ENCODE measurements around the gene MEIS1.

MEIS1 gene

DNA sequence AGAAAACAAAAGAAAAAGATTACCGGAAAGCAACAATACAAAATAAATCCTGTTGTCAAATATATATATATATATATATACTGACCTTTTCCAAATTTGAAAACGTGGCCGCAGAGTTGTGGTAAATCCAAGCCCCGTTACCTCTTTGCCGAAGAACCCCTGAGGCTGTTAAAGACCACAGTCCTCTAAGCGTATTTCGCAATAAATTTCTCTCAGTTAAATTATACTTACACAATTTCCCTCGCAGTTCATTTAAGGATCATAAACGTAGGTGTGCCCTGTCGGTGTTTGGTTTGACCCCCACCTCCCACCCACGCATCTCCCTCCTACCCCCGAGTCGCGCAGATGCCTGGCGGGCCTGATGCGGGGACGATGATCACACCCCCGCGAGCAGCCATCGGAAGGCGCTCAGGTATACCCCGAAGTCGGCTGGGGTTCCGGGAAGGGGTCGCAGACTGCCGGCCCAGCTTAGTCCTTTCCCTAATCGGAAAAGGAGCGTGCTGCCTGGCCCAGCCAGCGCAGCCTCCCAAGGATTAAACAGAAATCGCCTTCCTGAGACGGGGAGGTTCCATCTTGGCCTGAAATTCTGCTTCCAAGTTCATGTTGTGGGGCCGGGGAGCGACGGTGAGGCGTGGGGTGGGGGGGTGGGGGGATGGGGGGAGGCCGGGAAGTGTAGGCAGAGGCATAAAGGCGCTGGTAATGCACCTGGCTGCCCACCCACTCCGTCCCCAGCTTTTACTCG, 2.9 kb upstream of the MEIS1 start:
- no peak for FAIRE-seq

DNA sequence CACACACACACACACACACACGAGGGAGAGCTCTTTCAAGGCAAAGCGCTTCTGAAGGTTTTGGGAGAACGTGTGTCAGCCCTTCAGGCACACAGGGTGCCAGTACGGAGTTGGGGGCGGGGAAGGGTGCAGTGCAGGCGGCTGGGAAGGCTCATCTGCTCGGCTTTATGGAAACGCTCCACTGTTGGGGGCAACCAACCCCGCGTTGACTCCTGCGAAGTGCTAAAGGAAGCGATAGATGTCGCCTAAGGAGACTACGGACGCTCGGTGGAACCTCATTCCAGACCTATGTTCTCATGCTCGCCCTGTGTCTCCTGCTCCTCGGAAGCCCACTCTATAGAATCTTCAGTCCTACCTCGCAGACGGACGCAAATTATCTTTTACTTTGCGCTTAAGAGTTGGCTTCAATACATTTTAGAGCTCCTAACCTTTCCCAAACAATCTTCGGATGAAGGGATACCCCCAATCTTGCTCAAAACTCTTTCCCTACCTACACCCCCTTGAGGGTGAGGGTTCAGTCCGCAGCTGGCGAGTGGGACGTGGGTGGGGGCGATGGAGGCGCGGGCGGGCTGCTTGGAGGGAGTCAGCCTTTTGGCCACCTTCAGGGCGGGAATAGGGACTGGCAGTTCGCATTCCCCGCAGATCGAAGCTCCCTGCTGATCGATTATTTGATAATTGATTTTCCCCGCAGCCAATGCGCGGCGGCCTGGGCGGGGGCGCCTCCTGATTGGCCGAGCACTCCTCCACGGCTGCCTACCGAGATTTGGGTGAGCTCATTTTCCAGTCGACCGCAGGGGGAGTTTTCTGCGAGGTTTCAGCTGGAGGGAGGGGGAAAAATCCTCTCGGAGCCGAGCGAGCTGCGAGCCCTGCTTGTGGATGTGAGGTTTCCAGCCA, 1.9 kb upstream of the MEIS1 start:
- FAIRE-seq, result peak; percentile 92

DNA sequence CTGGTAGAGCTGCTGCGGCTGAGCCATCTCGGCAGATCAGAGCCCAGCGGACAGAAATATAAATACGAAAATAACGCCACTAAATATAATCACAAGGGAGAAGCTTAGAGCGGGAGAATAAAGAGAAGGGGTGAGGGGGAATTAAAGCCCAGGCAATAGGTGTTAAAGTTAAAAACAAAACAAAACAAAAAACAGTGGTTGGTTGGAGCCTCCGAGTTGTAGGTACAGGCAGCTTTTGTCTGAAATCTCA, 1.3 kb upstream of the MEIS1 start:
- FAIRE-seq, result no peak

DNA sequence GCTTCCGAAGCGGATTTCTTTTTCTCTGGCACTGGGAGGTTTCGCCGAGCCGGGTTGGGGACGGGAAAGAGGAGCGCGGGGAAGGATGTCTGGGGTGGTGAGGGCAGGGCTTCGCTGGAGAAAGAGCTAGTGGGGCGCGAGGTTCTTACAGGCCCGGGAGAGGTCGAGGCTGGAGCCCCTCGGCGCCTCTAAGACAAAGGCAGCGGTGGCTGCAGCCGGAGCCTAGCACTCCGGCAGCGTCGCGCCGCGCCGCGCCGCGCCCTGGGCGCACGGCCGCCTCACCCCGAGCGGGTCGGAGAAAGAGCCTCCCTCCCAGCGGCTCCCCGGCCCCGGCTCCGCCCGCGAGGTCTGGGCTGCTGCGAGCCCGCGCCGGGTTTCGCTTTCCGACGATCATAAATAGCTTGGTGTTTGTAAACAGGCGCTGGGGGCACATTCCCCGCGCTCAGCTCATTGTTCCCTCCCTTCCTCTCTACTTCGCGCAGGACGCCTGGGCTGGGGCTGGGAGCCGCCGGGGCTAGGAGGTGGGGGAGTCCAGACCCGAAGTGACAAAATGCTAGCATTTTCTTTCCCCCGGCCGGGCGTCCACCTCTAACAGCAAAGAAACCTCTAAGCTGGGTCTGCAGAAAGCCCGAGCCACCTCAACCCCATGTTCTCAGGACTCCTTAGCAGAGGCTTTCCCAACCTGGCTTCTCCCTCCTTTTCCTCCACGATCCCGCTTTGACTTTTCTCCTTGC, 813 bp upstream of the MEIS1 start:
- no peak for FAIRE-seq

DNA sequence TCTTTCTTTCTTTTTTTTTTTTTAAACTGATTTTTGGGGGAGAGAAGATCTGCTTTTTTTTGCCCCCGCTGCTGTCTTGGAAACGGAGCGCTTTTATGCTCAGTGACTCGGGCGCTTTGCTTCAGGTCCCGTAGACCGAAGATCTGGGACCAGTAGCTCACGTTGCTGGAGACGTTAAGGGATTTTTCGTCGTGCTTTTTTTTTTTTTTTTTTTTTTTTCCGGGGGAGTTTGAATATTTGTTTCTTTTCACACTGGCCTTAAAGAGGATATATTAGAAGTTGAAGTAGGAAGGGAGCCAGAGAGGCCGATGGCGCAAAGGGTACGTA, 587 bp downstream of the MEIS1 start:
- no peak for FAIRE-seq

DNA sequence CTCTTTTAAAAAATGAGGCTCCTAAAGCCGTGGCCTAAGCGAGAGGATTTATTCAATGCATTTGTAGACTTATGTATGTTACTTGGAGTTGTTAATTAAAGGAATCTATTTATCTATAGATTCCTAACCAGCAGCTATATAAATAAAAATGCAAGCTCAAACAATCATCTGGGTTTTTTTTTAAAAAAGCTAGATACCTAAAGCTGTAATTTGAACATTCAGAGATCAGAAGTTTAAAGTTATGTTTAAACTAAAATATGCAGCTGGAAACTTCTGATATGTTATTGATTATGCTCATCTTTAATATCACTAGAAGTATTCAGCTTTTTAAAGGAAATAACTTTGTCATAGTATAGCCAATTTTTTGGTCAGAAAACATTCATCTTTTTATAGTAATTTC, 1.0 kb downstream of the MEIS1 start:
- FAIRE-seq, result no peak

DNA sequence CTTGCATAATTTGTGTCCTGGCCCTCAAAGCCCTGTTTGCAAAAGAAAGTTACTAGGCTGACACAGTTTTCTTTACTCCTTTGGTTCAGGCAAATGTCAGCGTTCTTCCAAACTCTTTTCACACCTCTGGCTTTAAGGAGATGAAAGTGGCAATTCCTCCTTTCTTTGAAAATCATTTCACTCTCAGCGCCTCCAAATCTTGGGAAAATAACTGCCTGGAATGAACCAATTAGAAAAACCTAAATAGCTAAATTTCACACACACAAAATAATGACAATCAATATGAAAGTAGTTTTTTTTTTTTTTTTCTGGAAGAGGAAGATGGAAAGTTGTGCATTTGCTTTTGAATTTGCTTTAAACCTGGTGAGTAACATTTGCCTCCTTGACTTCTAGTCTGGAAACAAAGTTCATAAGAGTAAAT, 1.7 kb downstream of the MEIS1 start:
- no peak for FAIRE-seq

DNA sequence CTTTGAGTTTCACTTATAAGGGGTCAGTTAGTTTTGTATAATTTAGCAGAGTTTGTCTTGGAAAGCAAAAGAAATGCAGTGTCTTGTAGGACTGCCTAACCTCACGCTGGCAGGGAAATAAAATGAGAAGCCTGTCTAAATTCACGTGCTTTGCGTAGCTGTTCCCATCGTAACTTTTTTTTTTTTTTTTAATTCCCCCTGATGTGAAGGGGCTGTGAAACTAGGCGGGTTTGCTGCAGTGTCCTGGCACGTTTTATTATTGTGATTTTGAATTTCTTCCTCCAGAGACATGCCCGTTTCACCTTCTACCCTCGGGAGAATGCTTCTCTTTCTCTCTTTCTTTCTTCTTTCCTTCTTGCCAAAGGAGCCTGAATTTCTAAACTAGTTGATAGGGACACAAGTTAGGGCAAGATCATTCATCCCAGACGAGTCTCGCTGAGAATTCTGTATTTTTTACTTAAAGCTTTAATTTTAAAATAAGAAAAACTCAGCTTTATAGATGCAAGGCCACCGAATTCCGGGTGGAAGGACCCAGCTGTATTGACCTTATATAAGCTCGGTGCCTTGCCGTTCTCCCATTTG, 2.3 kb downstream of the MEIS1 start:
- peak; percentile 72 for FAIRE-seq

DNA sequence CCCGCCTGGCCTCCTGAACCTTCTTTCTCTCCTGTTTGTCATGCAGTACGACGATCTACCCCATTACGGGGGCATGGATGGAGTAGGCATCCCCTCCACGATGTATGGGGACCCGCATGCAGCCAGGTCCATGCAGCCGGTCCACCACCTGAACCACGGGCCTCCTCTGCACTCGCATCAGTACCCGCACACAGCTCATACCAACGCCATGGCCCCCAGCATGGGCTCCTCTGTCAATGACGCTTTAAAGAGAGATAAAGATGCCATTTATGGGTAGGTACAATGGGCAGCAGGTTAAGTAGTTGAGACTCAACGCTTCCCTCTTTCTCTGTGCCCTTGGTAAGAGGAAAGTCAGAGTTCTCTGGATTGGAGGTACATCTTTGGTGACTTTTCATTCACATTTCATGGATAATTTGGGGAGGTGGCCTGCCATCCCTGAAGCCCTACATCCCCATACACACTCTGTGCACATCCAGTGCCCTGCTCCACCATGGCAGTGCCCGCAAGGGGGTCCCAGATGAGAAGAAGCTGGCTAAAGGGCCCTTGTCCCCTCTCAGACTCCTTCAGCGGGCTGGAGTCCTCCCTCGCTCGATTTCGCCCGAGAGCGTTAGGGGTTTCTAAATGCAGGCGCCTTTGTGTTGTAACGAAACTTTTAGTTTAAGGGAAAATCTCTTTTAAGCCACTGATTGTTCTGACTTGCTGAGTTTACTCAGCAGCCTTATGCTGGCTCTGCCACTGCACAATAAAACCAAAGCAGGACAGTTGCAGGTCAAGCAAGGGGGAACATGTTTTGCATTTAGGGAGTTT, 3.0 kb downstream of the MEIS1 start:
- no peak for FAIRE-seq

DNA sequence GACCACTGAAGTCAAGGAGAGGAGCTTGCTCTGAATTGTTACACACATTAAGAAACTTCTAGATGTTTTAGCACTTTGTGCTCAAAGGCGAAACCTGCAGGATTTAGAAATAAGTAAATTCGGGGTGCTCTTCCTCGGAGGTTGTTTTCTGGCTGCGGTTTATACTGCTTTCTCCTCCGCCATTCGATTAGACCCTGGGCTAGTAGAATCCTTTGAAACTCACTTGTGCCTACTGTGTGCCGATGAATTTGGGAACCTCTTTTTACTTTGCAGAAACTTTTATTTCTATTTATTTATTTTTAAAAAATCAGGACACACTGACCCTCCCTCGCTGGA, 3.5 kb downstream of the MEIS1 start:
- FAIRE-seq, result no peak

DNA sequence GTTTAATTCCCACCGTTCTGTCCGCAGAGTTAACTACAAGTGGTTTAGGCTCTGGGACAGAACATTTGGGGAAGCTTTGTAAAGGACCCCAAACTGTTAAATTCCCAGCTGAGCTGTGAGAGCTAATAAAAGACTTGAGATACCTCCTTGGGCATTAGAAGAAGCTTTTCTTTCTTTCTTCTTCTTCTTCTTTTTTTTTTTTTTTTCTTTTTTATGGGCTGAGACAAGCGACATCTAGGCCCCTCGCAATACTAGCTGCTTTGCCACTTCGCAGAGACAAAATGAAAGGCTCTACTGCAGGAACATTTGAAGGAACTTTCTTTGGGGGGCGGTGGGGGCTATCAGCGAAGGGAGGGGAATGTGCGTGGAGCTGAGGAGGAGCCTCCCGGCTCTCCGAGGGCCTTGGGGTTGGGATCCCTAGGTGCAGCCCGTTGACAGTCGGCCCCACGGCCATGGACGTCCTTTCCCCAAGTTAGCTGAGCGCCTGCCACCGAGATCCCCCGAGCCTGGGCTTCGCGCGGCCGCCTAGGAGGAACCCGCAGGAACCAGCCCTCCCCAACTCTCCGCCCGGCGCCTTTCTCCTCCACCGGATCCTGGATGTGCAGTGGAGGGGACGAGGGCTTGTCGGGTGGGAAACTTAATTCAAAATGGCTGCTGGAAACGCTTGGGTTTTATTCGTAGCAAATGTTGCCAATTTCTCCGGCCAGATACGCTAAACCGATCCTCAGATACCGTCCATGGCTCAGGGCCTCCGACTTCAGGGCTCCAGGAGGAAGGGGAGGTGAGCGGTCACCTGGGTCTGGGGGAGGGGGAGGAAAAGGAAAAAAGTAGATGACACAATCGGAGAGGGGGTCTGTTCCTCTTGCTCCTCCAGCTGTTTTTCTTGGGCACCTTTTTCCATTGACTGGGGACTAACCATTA, 4.2 kb downstream of the MEIS1 start:
- FAIRE-seq, result no peak

DNA sequence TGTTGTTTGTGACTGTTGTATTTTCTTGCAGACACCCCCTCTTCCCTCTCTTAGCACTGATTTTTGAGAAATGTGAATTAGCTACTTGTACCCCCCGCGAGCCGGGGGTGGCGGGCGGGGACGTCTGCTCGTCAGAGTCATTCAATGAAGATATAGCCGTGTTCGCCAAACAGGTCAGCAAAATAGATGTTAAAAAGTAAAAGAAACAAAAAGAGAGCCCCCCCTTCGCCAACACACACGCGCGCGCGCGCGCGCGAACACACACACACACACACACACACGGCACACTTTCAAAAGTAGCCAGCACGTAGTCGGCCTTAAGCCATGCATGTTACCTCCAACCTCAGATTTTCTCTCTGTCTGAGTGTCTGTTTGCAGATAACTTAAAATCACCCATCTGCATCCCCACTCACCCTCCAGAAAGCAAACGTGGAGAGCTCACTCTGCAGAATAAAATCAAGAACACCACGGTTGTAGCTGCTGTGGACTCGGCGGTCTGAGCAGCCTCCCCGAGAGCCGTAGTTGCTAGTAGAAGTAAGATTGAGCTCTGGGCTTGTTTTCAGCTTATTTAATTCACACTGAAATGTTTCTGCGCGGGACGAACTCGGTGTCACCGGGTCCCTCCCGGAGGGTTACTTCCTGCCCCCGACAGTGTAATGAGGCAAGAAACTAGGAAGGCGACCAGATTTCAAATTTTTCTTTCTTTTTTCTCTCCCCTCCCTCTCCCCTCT, 5.1 kb downstream of the MEIS1 start:
- no peak for FAIRE-seq

DNA sequence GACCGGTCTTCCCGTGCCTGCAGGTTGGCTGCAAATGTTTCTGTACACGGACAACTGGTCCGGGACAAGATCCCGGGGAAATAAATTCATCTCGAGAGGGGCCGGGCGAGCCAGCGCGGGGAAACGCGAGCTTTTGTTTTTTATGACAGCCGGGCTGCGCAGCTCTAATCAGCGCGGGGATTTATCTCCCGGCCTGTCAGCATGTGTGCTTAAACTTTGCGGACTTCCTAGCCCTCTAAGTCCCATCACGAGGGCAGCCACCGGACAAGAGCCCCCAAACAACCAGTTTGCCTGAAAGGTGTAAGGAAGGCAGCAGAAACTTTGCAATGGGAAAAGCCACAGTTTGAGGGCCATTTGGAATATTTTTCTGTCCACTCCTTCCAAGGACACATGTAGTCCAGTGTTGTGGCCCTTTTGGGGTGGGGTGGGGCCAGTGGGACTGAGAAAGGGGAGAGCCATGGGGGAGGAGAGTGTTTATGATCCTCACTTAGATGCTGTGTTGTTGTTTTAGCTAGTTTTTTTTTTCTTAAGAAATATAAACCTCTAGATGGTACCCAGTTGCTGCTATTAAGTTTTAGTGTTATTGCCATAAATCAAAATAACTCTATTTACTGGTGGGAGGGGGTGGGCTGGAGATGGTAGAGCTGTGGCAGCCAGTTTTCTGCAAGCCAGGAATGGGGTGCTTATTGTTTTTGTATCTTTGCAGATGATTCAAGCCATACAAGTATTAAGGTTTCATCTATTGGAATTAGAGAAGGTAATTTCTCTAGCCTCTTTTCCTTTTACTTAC, 6.0 kb downstream of the MEIS1 start:
- no peak for FAIRE-seq

DNA sequence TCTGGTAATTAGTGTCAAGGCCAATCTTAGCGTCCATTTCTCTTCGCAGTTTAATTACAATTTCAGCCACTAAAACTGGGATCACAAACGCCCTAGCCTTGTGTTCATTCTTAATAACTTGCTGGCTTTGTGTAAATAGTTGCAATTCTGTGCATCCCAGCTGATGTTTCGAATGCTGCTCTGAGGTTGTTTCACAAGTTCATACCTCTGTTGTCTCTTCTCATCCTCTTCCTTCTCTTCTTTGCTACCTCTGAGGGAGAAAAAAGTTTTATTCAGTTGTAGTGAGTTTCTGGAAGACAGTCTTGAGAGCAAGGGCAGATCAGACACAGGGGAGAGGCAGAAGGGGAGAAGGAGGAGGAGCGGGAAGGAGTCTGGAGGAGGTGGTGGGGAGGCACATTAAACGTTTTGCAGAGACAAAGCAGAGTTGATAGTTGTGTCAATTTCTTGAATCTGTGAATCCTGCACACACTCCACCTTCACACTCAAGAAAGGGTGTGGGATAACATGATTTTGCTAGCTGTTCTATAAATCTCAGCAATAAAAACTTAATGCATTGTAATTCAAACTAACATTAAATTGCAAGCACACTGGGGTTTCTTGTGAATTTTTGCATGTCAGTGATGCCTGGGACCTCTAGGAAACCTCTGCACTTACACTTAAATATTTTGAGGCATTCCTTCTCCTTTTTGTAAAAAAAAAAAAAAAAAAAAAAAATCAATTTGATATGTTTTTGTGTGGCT, 6.8 kb downstream of the MEIS1 start:
- FAIRE-seq, result peak; percentile 56

DNA sequence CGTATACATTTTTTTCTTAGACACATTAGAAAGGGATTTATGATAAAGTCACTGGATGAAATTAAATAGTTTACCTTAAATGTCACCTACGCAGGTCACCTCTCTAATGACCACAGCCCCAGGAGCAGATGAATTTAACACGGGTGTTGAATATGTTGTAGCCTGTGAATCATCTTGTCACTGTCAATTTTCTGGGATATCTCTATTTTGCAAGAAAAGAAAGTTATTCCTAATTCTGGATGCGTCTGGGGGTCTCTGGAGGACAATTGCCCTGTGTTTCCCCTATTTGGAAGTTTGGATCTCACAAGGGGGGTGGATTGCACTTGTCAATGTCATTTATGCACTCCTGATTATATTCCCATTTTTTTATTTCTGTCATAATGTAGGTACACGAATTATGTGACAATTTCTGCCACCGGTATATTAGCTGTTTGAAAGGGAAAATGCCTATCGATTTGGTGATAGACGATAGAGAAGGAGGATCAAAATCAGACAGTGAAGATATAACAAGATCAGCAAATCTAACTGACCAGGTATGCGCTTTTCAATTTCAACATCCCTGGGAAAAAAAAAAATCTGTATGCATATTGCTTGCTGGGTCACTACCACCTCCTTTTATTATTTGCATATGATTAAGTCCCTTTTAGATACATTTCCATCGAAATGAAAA, 7.7 kb downstream of the MEIS1 start:
- FAIRE-seq, result peak; percentile 38

DNA sequence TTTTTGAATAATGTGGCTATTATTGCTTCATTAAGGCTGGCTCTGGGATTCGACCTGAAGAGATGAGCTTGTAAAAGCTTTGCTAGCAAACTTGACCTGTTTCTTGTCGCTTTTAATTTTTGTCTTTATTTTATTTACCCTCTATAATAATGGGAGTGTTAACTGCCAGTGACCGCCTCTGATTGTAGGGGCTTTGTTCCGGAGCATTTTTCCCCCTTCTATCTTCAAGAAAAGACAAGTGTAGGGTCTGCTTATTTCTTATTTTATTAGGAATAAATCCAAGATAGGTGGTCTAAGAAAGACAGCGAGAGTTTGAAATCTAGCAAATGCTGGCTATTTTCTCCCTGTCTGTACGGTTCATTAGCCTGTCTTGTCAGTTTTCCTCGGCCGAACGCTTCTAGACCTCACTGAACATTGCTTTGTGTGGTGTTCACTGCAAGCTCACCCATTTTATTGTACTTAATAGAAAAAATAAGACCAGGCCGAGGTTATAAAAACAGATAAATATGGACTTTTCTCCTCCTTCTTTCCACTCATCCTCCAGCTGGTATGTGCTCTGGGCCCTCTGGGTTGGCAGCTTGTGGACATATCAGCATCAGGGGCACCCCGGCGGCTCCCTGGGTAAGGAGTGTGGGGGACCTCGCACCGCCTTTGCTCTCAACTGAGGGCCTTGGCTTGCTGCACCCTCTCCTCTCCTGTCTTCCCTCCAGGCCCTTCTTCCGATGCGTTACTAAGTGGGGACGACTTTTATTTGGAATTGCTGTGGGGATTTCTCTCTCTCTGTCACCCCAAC, 8.5 kb downstream of the MEIS1 start:
- peak; percentile 43 for FAIRE-seq

DNA sequence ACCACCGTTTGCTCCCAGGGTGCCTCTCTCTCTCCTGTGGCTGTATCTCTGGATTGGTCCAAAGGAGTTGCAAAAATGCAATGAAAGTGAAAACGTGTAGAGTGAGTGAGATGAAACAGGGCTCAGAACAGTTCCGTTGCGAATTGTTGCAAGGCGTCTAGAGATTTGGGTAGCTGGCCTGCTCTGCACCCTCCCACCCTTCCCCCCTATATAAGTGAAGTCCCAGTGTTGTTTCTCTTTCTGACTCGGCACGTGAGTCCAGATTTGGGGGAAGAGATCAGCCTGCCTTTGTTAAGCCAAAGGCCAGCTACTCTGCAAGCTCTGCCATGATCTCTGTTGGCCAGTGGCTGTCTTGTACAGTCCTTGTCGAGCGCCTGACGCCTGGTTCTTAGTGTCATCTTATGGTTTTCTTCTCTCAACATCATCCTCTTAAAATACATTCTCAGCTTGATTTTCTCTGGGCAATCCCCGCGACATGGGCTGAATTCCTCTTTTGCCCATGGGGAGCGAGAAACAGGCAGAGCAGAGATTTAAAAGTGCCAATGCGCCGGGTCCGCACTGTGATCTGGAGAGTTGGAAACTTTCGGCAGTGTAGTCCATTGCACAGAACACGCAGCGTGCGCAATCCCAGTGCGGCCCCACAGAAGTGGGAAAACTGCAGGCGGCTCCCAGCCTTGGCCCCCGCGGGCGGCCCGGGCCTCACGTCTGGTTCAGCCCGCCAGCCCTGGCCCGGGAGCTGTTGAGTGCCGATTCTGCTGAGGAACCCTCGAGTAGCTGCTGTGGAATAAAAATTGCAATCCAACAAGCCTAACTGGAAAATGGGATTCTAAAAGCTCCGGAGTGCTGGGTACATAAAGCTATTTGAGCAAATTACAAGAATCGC, 9.3 kb downstream of the MEIS1 start:
- no peak for FAIRE-seq

All from islet of Langerhans (tissue), 1 donor.